ENCODE data around the gene SUPT3H.

SUPT3H gene

GRCh38 chr6:45002390-45003105 is 375.2 kb downstream of the SUPT3H start:
- no peak overlapping the region for H3K9ac ChIP-seq (ENCODE audit: low read depth, low read length)
- H3K4me3 ChIP-seq (ENCODE audit: low read depth, low read length) = no peak overlapping the region
- H3K27ac ChIP-seq (ENCODE audit: low read depth, low read length) = no peak overlapping the region
- no peaks in the 10 kb centered on the region for H3K27me3 ChIP-seq (ENCODE audit: control insufficient read depth, insufficient read depth, low read length)
- H3K4me1 ChIP-seq (ENCODE audit: control insufficient read depth, insufficient read depth, low read length) = no peaks in the 10 kb centered on the region
- H3K36me3 ChIP-seq (ENCODE audit: control insufficient read depth, insufficient read depth, low read length) = no peaks in the 10 kb centered on the region
- no peaks in the 10 kb centered on the region for H3K9me3 ChIP-seq (ENCODE audit: control insufficient read depth, insufficient read depth, low read length)

- Histone ChIP-seq H3K9me3 (ENCODE audit: control insufficient read depth, insufficient read depth, low read length) (no peaks in the 10 kb centered on the region), H3K4me3 (ENCODE audit: low read depth, low read length) (no peak overlapping the region), H3K36me3 (ENCODE audit: control insufficient read depth, insufficient read depth, low read length) (no peaks in the 10 kb centered on the region), H3K27me3 (ENCODE audit: control insufficient read depth, insufficient read depth, low read length) (no peaks in the 10 kb centered on the region), H3K4me1 (ENCODE audit: control insufficient read depth, insufficient read depth, low read length) (0 out of 2 replicates have a peak, but pooled peaks cover 3% of the 10 kb centered on the region), H3K27ac (ENCODE audit: low read depth, low read length) (no peak overlapping the region), H3K9ac (ENCODE audit: low read depth, low read length) (no peak overlapping the region)
Observed at GRCh38 chr6:45001663-45002062, 376.1 kb downstream of the SUPT3H start.

- no peaks in the 10 kb centered on the region for H3K27me3 ChIP-seq (ENCODE audit: control insufficient read depth, insufficient read depth, low read length)
- H3K9ac ChIP-seq (ENCODE audit: low read depth, low read length) = no peak overlapping the region
- H3K36me3 ChIP-seq (ENCODE audit: control insufficient read depth, insufficient read depth, low read length) = no peaks in the 10 kb centered on the region
- no peak overlapping the region for H3K4me3 ChIP-seq (ENCODE audit: low read depth, low read length)
- H3K27ac ChIP-seq (ENCODE audit: low read depth, low read length) = no peak overlapping the region
- H3K9me3 ChIP-seq (ENCODE audit: control insufficient read depth, insufficient read depth, low read length) = no peaks in the 10 kb centered on the region
- H3K4me1 ChIP-seq (ENCODE audit: control insufficient read depth, insufficient read depth, low read length) = peaks cover 8% of the 10 kb centered on the region; the same call in 1 of the 2 replicates
Observed at GRCh38 chr6:45000833-45001232, 376.9 kb downstream of the SUPT3H start.

- no peak overlapping the region for H3K4me3 ChIP-seq (ENCODE audit: low read depth, low read length)
- H3K9me3 ChIP-seq (ENCODE audit: control insufficient read depth, insufficient read depth, low read length) = no peaks in the 10 kb centered on the region
- no peaks in the 10 kb centered on the region for H3K36me3 ChIP-seq (ENCODE audit: control insufficient read depth, insufficient read depth, low read length)
- H3K9ac ChIP-seq (ENCODE audit: low read depth, low read length) = no peak overlapping the region
- no peaks in the 10 kb centered on the region for H3K27me3 ChIP-seq (ENCODE audit: control insufficient read depth, insufficient read depth, low read length)
- no peak overlapping the region for H3K27ac ChIP-seq (ENCODE audit: low read depth, low read length)
- peaks cover 13% of the 10 kb centered on the region; the same call in 1 of the 2 replicates for H3K4me1 ChIP-seq (ENCODE audit: control insufficient read depth, insufficient read depth, low read length)
Observed at GRCh38 chr6:44999066-44999465, 378.7 kb downstream of the SUPT3H start.

- Histone ChIP-seq H3K27ac (ENCODE audit: low read depth, low read length) (no peak overlapping the region), H3K9ac (ENCODE audit: low read depth, low read length) (no peak overlapping the region)
Observed at GRCh38 chr6:44995486-44996132, 382.1 kb downstream of the SUPT3H start.

GRCh38 chr6:44989391-44989790 is 388.3 kb downstream of the SUPT3H start:
- H3K9me3 ChIP-seq (ENCODE audit: control insufficient read depth, insufficient read depth, low read length) = no peaks in the 10 kb centered on the region

More at GRCh38 chr6:44995486-44996132, 382.1 kb downstream of the SUPT3H start:
- H3K36me3 ChIP-seq (ENCODE audit: control insufficient read depth, insufficient read depth, low read length) = no peaks in the 10 kb centered on the region
- H3K4me1 ChIP-seq (ENCODE audit: control insufficient read depth, insufficient read depth, low read length) = peaks cover 13% of the 10 kb centered on the region; the same call in 1 of the 2 replicates
- no peak overlapping the region for H3K4me3 ChIP-seq (ENCODE audit: low read depth, low read length)
- H3K27me3 ChIP-seq (ENCODE audit: control insufficient read depth, insufficient read depth, low read length) = no peaks in the 10 kb centered on the region
- H3K9me3 ChIP-seq (ENCODE audit: control insufficient read depth, insufficient read depth, low read length) = no peaks in the 10 kb centered on the region

GRCh38 chr6:44985006-44985405 is 392.7 kb downstream of the SUPT3H start:
- Histone ChIP-seq H3K27ac (ENCODE audit: low read depth, low read length) (no peak overlapping the region), H3K9ac (ENCODE audit: low read depth, low read length) (no peak overlapping the region)

More at GRCh38 chr6:44989391-44989790, 388.3 kb downstream of the SUPT3H start:
- Histone ChIP-seq H3K9ac (ENCODE audit: low read depth, low read length) (no peak overlapping the region), H3K4me3 (ENCODE audit: low read depth, low read length) (no peak overlapping the region), H3K27me3 (ENCODE audit: control insufficient read depth, insufficient read depth, low read length) (no peaks in the 10 kb centered on the region), H3K36me3 (ENCODE audit: control insufficient read depth, insufficient read depth, low read length) (no peaks in the 10 kb centered on the region), H3K4me1 (ENCODE audit: control insufficient read depth, insufficient read depth, low read length) (no peaks in the 10 kb centered on the region), H3K27ac (ENCODE audit: low read depth, low read length) (no peak overlapping the region)

GRCh38 chr6:44983467-44984365 is 394.0 kb downstream of the SUPT3H start:
- Histone ChIP-seq H3K4me3 (ENCODE audit: low read depth, low read length) (no peak overlapping the region), H3K9ac (ENCODE audit: low read depth, low read length) (no peak overlapping the region), H3K4me1 (ENCODE audit: control insufficient read depth, insufficient read depth, low read length) (no peaks in the 10 kb centered on the region), H3K27ac (ENCODE audit: low read depth, low read length) (no peak overlapping the region), H3K9me3 (ENCODE audit: control insufficient read depth, insufficient read depth, low read length) (no peaks in the 10 kb centered on the region), H3K27me3 (ENCODE audit: control insufficient read depth, insufficient read depth, low read length) (no peaks in the 10 kb centered on the region), H3K36me3 (ENCODE audit: control insufficient read depth, insufficient read depth, low read length) (no peaks in the 10 kb centered on the region)

More at GRCh38 chr6:44985006-44985405, 392.7 kb downstream of the SUPT3H start:
- H3K4me3 ChIP-seq (ENCODE audit: low read depth, low read length) = no peak overlapping the region
- no peaks in the 10 kb centered on the region for H3K36me3 ChIP-seq (ENCODE audit: control insufficient read depth, insufficient read depth, low read length)
- no peaks in the 10 kb centered on the region for H3K9me3 ChIP-seq (ENCODE audit: control insufficient read depth, insufficient read depth, low read length)
- no peaks in the 10 kb centered on the region for H3K4me1 ChIP-seq (ENCODE audit: control insufficient read depth, insufficient read depth, low read length)
- H3K27me3 ChIP-seq (ENCODE audit: control insufficient read depth, insufficient read depth, low read length) = no peaks in the 10 kb centered on the region

GRCh38 chr6:44980841-44981240 is 396.9 kb downstream of the SUPT3H start:
- H3K4me1 ChIP-seq (ENCODE audit: control insufficient read depth, insufficient read depth, low read length) = no peaks in the 10 kb centered on the region
- H3K27me3 ChIP-seq (ENCODE audit: control insufficient read depth, insufficient read depth, low read length) = no peaks in the 10 kb centered on the region
- no peaks in the 10 kb centered on the region for H3K36me3 ChIP-seq (ENCODE audit: control insufficient read depth, insufficient read depth, low read length)
- H3K27ac ChIP-seq (ENCODE audit: low read depth, low read length) = no peak overlapping the region
- H3K9ac ChIP-seq (ENCODE audit: low read depth, low read length) = no peak overlapping the region
- H3K4me3 ChIP-seq (ENCODE audit: low read depth, low read length) = no peak overlapping the region
- H3K9me3 ChIP-seq (ENCODE audit: control insufficient read depth, insufficient read depth, low read length) = no peaks in the 10 kb centered on the region

- Histone ChIP-seq H3K4me1 (ENCODE audit: control insufficient read depth, insufficient read depth, low read length) (no peaks in the 10 kb centered on the region), H3K4me3 (ENCODE audit: low read depth, low read length) (no peak overlapping the region), H3K9ac (ENCODE audit: low read depth, low read length) (no peak overlapping the region), H3K9me3 (ENCODE audit: control insufficient read depth, insufficient read depth, low read length) (peaks cover 20% of the 10 kb centered on the region), H3K27ac (ENCODE audit: low read depth, low read length) (no peak overlapping the region), H3K36me3 (ENCODE audit: control insufficient read depth, insufficient read depth, low read length) (no peaks in the 10 kb centered on the region), H3K27me3 (ENCODE audit: control insufficient read depth, insufficient read depth, low read length) (no peaks in the 10 kb centered on the region)
Observed at GRCh38 chr6:44976677-44977641, 400.8 kb downstream of the SUPT3H start.

Measured in HUES48 (cell line).